ENCODE data around the gene OLR1. TPM values are rescaled to one million over a fixed set of nuclear protein-coding genes. Genes with fewer than 3 reads are reported as not detected.

OLR1 gene
- total and polyA plus RNA-seq, 2 of the 4 experiments (the other 2 are of a cell fraction), result 3.2 to 4.1 TPM

GRCh38 chr12:10115890-10116289 lies 56.0 kb downstream of the OLR1 start:
- BruUV-seq (replicated peaks), result no TSS peak
- DNase-seq, result no peak
- Histone ChIP-seq H3K27ac (ENCODE audit: insufficient read depth, low read length) (no peak overlapping the region), H4K5ac (ENCODE audit: low read depth, low read length) (no peak overlapping the region), H2AK5ac (ENCODE audit: low read depth, low read length) (no peak overlapping the region), H3K4me3 (ENCODE audit: insufficient read depth, low read depth, low read length) (no peak overlapping the region), H3K4me1 (ENCODE audit: control insufficient read depth, insufficient read depth, low read length) (no peaks in the 10 kb centered on the region), H3K27me3 (ENCODE audit: control insufficient read depth, insufficient read depth, low read length) (no peaks in the 10 kb centered on the region), H4K20me1 (ENCODE audit: insufficient read depth, low read length) (no peaks in the 10 kb centered on the region), H2BK5ac (ENCODE audit: low read depth, low read length, poor library complexity, severe bottlenecking) (no peak overlapping the region), H4K91ac (ENCODE audit: insufficient read depth, low read depth, low read length) (no peak overlapping the region), H3K79me1 (ENCODE audit: low read depth in 1 of 2, low read length in 2 of 2) (no peaks in the 10 kb centered on the region), H3K14ac (replicated peaks; ENCODE audit: low read depth, low read length) (no peak overlapping the region), H3K9ac (ENCODE audit: low read depth, low read length) (no peak overlapping the region), H4K8ac (ENCODE audit: low read depth in 2 of 2, low read length in 2 of 2) (no peak overlapping the region), H3K4me2 (ENCODE audit: low read depth, low read length) (no peak overlapping the region), H2BK120ac (ENCODE audit: low read depth, low read length) (no peak overlapping the region), H2BK20ac (ENCODE audit: low read depth, low read length) (no peak overlapping the region), H2AFZ (replicated peaks; ENCODE audit: low read length, poor library complexity) (no peak overlapping the region), H3K56ac (ENCODE audit: extremely low read depth, insufficient read depth, low read length) (no peak overlapping the region), H3K9me3 (ENCODE audit: control insufficient read depth, insufficient read depth, low read length) (peaks cover 3% of the 10 kb centered on the region), H3K18ac (ENCODE audit: low read depth, low read length) (no peak overlapping the region), H2AK9ac (replicated peaks; ENCODE audit: low read depth, low read length, poor library complexity) (no peak overlapping the region), H2BK15ac (ENCODE audit: low read depth, low read length) (no peak overlapping the region), H3K23ac (ENCODE audit: low read depth, low read length) (no peak overlapping the region), H3K9me1 (ENCODE audit: insufficient read depth, low read length) (no peaks in the 10 kb centered on the region), H3K36me3 (ENCODE audit: control insufficient read depth, insufficient read depth, low read length) (no peaks in the 10 kb centered on the region), H3K4ac (ENCODE audit: low read depth, low read length) (no peak overlapping the region)
- no CpG with 5 or more reads among the region's 7 CpGs for WGBS, 2 experiments (ENCODE audit: extremely low coverage in 2 of 2, insufficient read length in 1 of 2)
- no peak for ATAC-seq (ENCODE audit: low read depth)
- no peak for TF ChIP-seq MAFK (IDR thresholded peaks at IDR 0.05; ENCODE audit: low read depth, low read length)
- TF ChIP-seq, protein P1, sequence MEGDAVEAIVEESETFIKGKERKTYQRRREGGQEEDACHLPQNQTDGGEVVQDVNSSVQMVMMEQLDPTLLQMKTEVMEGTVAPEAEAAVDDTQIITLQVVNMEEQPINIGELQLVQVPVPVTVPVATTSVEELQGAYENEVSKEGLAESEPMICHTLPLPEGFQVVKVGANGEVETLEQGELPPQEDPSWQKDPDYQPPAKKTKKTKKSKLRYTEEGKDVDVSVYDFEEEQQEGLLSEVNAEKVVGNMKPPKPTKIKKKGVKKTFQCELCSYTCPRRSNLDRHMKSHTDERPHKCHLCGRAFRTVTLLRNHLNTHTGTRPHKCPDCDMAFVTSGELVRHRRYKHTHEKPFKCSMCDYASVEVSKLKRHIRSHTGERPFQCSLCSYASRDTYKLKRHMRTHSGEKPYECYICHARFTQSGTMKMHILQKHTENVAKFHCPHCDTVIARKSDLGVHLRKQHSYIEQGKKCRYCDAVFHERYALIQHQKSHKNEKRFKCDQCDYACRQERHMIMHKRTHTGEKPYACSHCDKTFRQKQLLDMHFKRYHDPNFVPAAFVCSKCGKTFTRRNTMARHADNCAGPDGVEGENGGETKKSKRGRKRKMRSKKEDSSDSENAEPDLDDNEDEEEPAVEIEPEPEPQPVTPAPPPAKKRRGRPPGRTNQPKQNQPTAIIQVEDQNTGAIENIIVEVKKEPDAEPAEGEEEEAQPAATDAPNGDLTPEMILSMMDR (conservative IDR thresholded peaks at IDR 0.05; ENCODE audit: low read depth, low read length), result no peak
- no peak for TF ChIP-seq RFX5 (IDR thresholded peaks at IDR 0.05; ENCODE audit: low read depth, low read length)
- TF ChIP-seq BHLHE40 (IDR thresholded peaks at IDR 0.05; ENCODE audit: low read depth, low read length), result no peak
- TF ChIP-seq RCOR1 (IDR thresholded peaks at IDR 0.05; ENCODE audit: insufficient replicate concordance, low read length), result no peak
- TF ChIP-seq CEBPB (IDR thresholded peaks at IDR 0.05; ENCODE audit: low read depth, low read length), result no peak
- intact Hi-C loops (cut with micrococcal nuclease), result no loop called here
- in situ Hi-C loops (cut with MboI; ENCODE audit: low sequenced_read_pairs), result no loop called here
- POLR2A ChIA-PET (ENCODE audit: unreplicated experiment), result no interaction called here
- CTCF ChIA-PET, result no interaction called here
- dilution Hi-C loops (cut with HindIII; ENCODE audit: low sequenced_read_pairs, unreplicated experiment), result no loop called here

Data from IMR-90 (cell line).